Activated CD4-positive, alpha-beta T cell treated with anti-CD3 and anti-CD28 coated beads, Interleukin-10, Interleukin-2, amounts not matched to agents 100 ng/mL and 50 ng/mL, durations not matched to agents 16 hours and 8 hours (primary cell): ENCODE data around the gene CSF1R.

Source experiments
- DNase-seq: peaks from one replicate; pipeline ENCODE4 v3.0.0-alpha.2; 2020

CSF1R gene

DNA sequence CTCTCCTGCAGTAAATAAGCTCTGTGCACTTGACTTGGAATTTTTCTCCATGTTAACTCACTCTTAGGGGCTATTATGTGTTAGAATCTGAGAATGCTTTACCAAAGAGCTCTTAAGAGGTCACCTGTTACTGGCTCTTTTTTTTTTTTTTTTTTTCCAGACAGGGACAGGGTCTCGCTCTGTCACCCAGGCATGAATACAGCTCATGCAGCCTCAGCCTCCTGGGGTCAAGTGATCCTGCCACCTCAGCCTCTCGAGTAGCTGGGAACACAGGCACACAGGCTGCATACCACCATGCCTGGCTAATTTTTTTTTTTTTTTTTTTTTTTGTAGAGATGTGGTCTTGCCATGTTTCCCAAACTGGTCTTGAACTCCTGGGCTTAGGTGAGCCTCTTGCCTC lies 63.7 kb downstream of the CSF1R start:
- no peak for DNase-seq

DNA sequence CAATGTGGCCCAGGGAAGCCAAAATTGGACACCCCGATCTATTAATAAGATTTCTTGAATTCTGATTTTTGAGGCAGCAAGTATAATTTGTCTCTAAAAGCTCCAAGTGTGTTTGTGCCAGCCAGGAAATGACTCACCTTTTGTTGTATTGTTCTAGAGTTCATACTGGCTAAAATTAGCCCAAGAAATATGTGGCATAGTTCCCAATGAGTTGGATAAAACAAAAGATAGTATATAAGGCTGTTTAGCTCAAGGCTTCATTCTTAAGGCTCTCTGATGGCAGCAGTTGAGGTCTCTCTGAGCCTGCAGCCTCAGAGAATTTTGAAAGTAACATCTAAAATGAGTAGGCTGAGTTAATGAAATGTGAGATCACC lies 64.2 kb downstream of the CSF1R start:
- DNase-seq: no peak

DNA sequence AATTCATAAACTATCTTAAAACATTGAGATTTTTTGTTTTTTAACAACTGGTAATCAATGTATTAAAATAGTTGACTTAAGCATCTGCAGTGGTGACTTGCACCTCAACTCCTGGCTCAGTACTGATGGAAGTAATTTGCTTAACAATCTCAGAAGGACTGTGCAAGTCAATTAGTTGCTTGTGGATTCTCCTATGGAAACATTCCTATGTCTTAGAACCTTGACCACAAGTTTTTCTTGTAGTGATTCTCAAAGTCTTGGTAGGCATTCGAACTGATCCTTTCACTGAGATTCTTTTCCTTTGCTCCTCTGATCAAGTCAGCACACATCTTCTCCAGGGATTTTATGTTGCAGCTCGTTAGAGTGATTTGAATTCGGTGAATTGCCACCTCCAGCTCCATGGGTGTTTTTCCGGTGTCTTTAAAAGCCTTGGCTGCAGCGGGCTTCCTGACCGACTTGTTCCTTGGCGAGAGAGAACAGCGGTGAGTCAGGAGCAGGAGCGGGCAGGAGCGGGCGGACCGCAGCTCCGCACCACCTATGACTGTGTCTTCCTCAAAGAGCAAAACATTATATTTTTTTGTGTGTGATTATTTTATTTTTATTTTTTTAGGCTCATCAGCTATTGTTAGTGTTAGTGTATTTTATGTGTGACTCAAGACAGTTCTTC lies 64.7 kb downstream of the CSF1R start:
- DNase-seq: no peak

DNA sequence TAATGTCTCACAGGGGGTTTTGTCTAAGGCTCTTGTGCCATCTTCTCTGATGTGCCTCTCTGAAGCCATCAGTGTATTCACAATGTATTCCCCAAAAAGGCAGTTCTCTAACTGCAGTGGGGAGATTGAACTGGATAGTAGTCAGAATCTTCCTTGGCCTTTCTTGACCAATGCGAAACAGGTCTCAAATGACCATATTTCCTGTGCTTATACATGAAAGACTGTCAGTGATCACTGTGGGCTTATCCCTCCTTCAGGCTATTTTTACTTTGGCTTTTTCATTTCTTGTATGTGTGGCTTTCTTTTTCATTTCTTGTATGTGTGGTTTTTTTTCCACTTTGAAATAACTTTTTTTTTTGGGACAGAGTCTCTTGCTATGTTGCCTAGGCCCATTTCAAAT lies 66.1 kb downstream of the CSF1R start:
- DNase-seq: no peak

DNA sequence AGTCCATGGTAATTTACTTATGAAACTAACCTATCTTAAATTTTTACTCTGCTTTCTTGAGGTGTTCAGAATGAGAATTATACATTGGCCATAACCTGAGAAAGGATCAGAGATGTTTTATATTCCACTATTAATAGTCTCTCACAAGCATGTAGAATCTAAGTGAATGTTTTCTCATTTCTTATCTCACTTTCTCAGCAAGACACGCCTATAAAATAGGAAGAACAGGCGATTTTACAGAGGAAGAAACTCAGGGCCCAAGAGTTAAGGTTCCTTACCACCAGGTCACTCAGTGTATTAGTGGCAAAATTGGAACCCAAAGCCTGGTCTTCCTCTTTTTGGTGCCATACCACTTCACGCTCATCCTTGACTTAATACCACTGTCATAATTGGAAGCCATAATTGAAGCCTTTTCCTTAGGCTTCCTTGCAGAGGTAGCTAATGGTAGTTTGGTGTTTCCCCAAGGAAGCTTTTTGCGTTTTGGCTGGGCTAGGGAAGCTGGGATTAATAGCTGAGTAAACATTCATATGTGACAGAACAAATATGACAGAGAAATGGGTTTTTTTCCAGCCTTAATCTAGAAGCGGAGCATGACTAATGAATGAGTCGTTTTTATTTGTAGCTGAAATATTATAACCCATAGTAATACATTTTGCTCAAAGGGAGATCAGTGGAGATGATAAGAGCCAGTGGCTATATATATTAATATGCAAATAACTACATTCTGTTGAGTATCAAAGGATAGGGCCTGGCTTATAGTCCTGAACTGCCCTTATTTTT lies 68.9 kb downstream of the CSF1R start:
- DNase-seq: no peak

DNA sequence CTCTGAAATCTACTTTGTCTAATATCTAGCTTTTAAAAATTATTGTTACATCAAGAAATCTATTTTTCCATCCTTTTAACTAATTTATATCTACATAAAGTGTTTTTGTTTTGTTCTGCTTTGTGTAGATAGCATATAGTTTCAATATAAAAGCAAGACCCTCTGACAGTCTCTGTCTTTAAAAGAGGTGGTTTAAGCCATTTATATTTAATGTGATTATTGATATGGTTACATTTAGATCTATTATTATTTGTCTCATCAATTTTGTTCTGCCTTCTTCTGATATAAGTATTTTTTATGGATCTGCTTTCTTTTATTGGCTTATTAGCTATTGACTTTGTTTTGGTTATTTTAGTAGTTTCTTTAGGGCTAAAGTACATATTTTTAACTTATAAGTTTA lies 69.8 kb downstream of the CSF1R start:
- DNase-seq: no peak

DNA sequence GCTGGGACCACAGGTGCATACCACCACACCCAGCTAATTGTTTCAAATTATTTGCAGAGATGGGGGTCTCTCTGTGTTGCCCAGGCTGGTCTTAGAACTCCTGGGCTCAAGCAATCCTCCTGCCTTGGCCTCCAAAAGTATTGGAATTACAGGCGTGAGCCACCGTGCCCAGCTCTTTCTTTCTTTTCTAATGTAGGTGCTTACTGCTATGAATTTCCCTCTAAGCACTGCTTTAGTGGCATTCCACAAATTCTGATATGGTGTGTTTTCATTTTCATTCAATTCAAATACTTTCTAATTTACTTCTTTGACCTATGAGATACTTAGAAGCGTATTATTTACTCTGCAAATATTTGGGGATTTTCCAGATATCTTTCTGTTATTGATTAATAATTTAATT lies 70.9 kb downstream of the CSF1R start:
- DNase-seq: no peak

DNA sequence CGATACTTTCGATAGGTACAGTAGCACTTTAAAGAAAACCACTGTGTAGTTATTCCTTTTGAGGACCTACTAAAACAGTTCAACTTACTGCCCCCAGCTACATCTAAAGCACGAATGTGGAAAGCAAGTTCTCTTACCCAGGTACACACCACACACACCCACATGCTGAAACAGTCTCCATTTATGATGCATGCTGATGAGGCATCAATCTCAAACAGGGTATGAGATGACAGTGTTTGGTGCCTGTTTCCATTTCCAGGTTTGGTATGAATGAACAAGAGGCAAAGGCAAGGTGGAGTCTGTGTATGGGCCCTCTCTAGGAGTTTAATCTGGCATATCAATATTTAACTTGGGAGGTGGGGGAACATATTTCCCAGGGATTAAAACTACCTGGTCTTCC lies 71.9 kb downstream of the CSF1R start:
- DNase-seq: no peak

DNA sequence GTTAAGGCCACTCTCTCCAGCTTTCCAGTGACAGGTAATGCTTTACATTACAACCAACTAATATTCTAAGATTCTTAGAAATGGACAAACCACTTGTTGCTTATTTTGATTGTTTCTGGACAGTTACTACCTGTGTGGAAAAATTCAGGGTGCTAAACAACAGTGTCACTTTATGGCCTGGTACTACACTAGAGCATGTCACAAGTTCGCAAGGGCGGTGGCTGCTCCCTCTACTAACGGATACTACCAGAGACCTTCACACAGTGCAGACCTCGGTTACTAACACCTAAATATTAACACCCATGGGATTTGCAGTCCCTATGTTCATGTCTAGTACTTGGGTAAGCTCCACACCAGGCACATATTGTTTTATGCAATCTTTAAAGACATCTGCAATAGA lies 72.4 kb downstream of the CSF1R start:
- no peak for DNase-seq

DNA sequence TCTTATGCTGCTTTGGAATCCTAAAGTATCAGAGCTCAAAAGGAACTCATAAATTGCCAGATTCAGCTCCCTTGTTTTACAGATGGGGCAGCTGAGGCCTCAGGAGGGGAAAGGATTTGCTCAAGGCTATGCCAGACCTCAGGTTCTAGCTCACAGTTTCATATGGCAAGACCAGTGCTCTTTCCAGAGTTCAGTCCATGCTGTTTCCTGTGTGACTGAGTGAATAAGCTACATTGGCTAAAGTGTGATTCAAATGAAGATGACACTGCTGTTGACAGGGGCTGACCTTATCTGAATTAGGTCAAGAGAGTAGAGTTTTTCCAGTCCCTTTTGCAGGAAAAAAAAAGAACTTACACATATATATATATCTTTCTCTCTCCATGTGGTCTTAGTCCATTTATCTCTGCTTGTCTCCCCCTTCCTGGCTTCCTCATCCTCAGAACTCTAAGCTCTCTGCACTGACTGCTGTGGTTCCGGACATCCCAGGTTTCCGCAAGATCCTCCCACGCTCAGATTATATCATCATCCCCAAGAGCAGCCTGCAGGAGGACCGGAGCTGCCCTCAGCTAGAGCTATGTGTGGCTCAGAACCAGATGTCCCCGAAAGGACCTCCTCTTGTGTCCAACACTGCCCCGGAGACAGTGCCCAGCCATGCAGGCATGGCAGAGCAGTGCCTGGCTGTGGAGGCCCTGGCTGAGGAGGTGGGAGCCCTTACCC lies 76.5 kb downstream of the CSF1R start:
- DNase-seq: no peak

DNA sequence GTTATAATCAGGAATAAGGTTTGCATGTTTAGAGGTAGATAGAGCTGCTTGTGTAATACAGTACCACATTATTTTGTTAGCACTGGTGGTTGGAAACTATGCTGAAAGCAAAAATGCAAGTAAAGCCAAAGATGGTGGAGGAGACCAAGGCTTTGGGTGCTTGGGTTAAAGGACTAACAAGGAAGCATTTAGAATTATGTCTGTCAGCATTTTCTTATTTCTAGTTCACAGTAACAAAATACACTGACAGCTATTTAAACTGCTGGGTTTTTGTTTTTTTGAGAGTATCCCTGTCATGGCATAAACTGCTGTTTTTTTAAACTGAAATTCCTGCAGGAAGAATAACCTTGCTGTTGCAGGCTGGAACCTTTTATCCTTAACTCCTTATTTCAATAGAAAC lies 79.3 kb downstream of the CSF1R start:
- no peak for DNase-seq

DNA sequence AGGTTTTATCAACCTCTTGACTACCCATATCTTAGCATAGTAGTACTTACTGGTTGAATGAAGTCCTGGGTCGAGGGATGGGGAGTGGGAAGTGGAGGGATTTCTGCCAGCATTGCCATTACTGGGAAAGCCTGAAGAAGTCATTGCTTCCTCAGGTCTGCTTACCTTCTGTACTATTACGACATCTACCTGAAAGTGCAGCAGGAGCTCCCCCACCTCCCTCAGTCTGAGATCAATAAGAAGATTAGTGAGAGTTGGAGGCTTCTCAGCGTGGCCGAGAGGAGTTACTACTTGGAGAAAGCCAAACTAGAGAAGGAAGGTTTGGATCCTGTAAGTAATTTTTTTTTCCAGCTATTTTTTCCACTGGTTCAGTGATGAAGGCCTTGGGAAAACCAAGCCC lies 80.0 kb downstream of the CSF1R start:
- no peak for DNase-seq
